Keratinocyte (primary cell): ENCODE results near the gene NUSAP1. TPM values are rescaled to one million over a fixed set of nuclear protein-coding genes. Genes with fewer than 3 reads are reported as not detected.

Experiments used
- DNase-seq: peaks from one replicate; pipeline ENCODE4 v3.0.0-alpha.2; 2011; ENCODE audit warnings: low read depth, missing footprints, low spot score
- FAIRE-seq: peaks from 2 replicates; lab custom pipeline; 2011; peaks lifted over from hg19 to GRCh38; lab: Jason Lieb, UNC
- H2AFZ ChIP-seq: 2 replicates; pipeline ENCODE4 v1.6.0; 2012; ENCODE audit warnings: low read length, control low read depth, inconsistent platforms; ENCODE audit not compliant: control insufficient read depth
- H3K27ac ChIP-seq: 2 replicates; pipeline ENCODE4 v1.5.1; 2011; ENCODE audit warnings: low read length; ENCODE audit not compliant: control insufficient read depth, insufficient read depth
- H3K27me3 ChIP-seq: 3 replicates; pipeline ENCODE4 v1.6.0; 2011; ENCODE audit warnings: low read length; ENCODE audit not compliant: control insufficient read depth, insufficient read depth; ENCODE audit errors: extremely low read depth
- H3K36me3 ChIP-seq, 2 experiments: 2 replicates in 1 of 2; 3 replicates in 1 of 2; pipeline ENCODE4 v1.5.1; 2011; ENCODE audit warnings: low read length in 2 of 2, mild to moderate bottlenecking in 1 of 2; ENCODE audit not compliant: control insufficient read depth in 2 of 2, insufficient read depth in 2 of 2; ENCODE audit errors: extremely low read depth in 1 of 2
- H3K4me1 ChIP-seq: 3 replicates; pipeline ENCODE4 v1.5.1; 2011; ENCODE audit warnings: low read length; ENCODE audit not compliant: control insufficient read depth, insufficient read depth; ENCODE audit errors: extremely low read depth
- H3K4me2 ChIP-seq: 3 replicates; pipeline ENCODE4 v1.6.0; 2011; ENCODE audit warnings: low read depth, low read length; ENCODE audit not compliant: control insufficient read depth, insufficient read depth; ENCODE audit errors: extremely low read depth
- H3K4me3 ChIP-seq, 3 experiments: fragments of 200-600 bp in 1 of 3; sonication (generic) in 1 of 3; 2 replicates in 2 of 3; 3 replicates in 1 of 3; pipeline ENCODE4 v1.5.1; 2011 to 2016; ENCODE audit warnings: low read length in 3 of 3, mild to moderate bottlenecking in 3 of 3, control low read depth in 2 of 3, inconsistent platforms in 1 of 3, low read depth in 1 of 3, mixed read lengths in 1 of 3, mixed run types in 1 of 3, moderate library complexity in 1 of 3; ENCODE audit not compliant: control insufficient read depth in 2 of 3, insufficient read depth in 2 of 3; ENCODE audit errors: extremely low read depth in 1 of 3
- H3K79me2 ChIP-seq: 2 replicates; pipeline ENCODE4 v1.6.0; 2012; ENCODE audit warnings: low read length; ENCODE audit not compliant: control insufficient read depth, insufficient read depth
- H3K9ac ChIP-seq: 3 replicates; pipeline ENCODE4 v1.6.0; 2011; ENCODE audit warnings: low read length; ENCODE audit not compliant: control insufficient read depth, insufficient read depth; ENCODE audit errors: extremely low read depth
- H3K9me1 ChIP-seq: 3 replicates; pipeline ENCODE4 v1.6.0; 2011; ENCODE audit warnings: low read length; ENCODE audit not compliant: control insufficient read depth, insufficient read depth; ENCODE audit errors: extremely low read depth
- H3K9me3 ChIP-seq: 2 replicates; pipeline ENCODE4 v1.5.1; 2012; ENCODE audit warnings: low read depth, low read length; ENCODE audit not compliant: control insufficient read depth
- H4K20me1 ChIP-seq: 3 replicates; pipeline ENCODE4 v1.6.0; 2011; ENCODE audit warnings: low read length; ENCODE audit not compliant: control insufficient read depth, insufficient read depth; ENCODE audit errors: extremely low read depth
- EZH2 ChIP-seq: IDR thresholded peaks from one replicate; pipeline ENCODE4 v1.6.1; 2012; ENCODE audit warnings: inconsistent platforms, mild to moderate bottlenecking, low read length, moderate library complexity
- dilution Hi-C: fragments of 300-500 bp; cut with MboI; formaldehyde crosslinking; loops from one replicate; pipeline ENCODE4 v1.7.0; 2020; ENCODE audit warnings: low sequenced_read_pairs; ENCODE audit not compliant: extremely low pct_ligation_motif_present
- polyA plus RNA-seq, 5 experiments: library from polyadenylated mRNA; depleted of rRNA in 3 of 5; stranded (reverse) in 3 of 5; stranded (forward) in 1 of 5; unstranded in 1 of 5; fragments of >200 nt; gene quantifications; 1 replicate in 1 of 5; 2 replicates in 3 of 5; 3 replicates in 1 of 5; pipeline versions ENCODE4 v1.2.1 to v1.2.3, GENCODE V29; 2011 to 2012; ENCODE audit warnings: missing spikeins in 2 of 5, low read depth in 1 of 5, low replicate concordance in 1 of 5
- TF ChIP-seq, protein P1 (sequence below), 3 experiments: IDR thresholded peaks in 1 of 3; conservative IDR thresholded peaks in 1 of 3; optimal IDR thresholded peaks in 1 of 3; 2 replicates in 2 of 3; 3 replicates in 1 of 3; pipeline versions ENCODE3 to v1.5.1; 2011; ENCODE audit warnings: low read length in 3 of 3, mild to moderate bottlenecking in 3 of 3, moderate library complexity in 2 of 3, control low read depth in 1 of 3, inconsistent platforms in 1 of 3; ENCODE audit not compliant: insufficient read depth in 2 of 3; ENCODE audit errors: extremely low read depth in 1 of 3

The NUSAP1 gene
- polyA plus RNA-seq, 1 donor (not counting 4 experiments of a cell fraction or from before 2014, with no cell fraction given): 39.5 TPM

DNA sequence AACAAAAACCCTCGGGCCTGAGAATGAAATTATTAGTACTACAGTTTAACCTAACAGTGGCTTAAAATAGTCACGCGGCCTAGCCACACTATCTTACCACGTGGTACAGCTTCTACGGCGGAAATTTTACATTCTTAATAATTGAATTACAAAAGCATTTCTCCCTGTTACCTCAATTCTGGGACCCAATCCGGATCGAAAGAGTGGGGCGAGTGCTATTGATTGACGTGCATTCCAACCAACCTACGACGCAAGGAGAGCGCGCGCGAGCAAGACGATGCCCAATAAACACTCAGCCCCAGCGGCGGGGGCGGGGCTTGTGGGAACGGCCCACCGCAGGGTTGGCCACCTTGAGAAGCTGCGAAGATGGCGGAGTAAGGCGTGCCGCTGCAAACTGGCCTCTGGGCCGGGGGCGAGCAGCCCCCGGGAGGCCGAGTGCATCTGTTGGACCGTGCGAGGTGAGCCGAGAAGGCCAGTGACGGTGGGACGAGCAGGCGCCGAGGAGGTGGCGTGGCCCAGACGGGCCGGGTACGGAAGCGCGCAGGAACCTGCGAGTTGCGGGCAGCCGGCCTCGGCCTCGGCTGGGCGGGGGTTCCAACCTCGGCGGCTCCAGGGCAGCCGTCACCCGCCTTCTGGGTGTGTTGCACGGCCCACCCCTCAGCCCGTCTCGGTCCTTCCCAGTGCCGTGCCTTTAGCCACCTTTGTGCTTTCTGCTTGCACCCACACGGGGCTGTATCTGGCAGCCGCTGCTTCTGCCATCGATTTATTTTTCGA, 48.8 kb upstream of the NUSAP1 start:
- dilution Hi-C loops: no loop called here
- peak overlapping the region; percentile 92 for H2AFZ ChIP-seq
- H3K4me1 ChIP-seq: peaks cover 15% of the 10 kb centered on the region
- H3K4me2 ChIP-seq: peak overlapping the region; percentile 79
- DNase-seq: peak; percentile 96
- TF ChIP-seq, protein P1, sequence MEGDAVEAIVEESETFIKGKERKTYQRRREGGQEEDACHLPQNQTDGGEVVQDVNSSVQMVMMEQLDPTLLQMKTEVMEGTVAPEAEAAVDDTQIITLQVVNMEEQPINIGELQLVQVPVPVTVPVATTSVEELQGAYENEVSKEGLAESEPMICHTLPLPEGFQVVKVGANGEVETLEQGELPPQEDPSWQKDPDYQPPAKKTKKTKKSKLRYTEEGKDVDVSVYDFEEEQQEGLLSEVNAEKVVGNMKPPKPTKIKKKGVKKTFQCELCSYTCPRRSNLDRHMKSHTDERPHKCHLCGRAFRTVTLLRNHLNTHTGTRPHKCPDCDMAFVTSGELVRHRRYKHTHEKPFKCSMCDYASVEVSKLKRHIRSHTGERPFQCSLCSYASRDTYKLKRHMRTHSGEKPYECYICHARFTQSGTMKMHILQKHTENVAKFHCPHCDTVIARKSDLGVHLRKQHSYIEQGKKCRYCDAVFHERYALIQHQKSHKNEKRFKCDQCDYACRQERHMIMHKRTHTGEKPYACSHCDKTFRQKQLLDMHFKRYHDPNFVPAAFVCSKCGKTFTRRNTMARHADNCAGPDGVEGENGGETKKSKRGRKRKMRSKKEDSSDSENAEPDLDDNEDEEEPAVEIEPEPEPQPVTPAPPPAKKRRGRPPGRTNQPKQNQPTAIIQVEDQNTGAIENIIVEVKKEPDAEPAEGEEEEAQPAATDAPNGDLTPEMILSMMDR (optimal IDR thresholded peaks at IDR 0.05 in 1 of 3, IDR thresholded peaks at IDR 0.05 in 1 of 3, conservative IDR thresholded peaks at IDR 0.05 in 1 of 3; ENCODE audit: extremely low read depth in 1 of 3, insufficient read depth in 2 of 3, low read length in 3 of 3): no peak
- TF ChIP-seq EZH2: no peak
- peaks cover 42% of the 10 kb centered on the region for H3K79me2 ChIP-seq
- peak overlapping the region; percentile 85 to 97 (median 89) for H3K4me3 ChIP-seq
- no peaks in the 10 kb centered on the region for H3K9me3 ChIP-seq
- no peaks in the 10 kb centered on the region for H3K27me3 ChIP-seq
- H3K9ac ChIP-seq: peak overlapping the region; percentile 90
- H3K9me1 ChIP-seq: no peaks in the 10 kb centered on the region
- no peaks in the 10 kb centered on the region for H4K20me1 ChIP-seq
- peaks cover 16 to 31% of the 10 kb centered on the region in 2 experiments for H3K36me3 ChIP-seq
- peak overlapping the region; percentile 82 for H3K27ac ChIP-seq
- FAIRE-seq: no peak

DNA sequence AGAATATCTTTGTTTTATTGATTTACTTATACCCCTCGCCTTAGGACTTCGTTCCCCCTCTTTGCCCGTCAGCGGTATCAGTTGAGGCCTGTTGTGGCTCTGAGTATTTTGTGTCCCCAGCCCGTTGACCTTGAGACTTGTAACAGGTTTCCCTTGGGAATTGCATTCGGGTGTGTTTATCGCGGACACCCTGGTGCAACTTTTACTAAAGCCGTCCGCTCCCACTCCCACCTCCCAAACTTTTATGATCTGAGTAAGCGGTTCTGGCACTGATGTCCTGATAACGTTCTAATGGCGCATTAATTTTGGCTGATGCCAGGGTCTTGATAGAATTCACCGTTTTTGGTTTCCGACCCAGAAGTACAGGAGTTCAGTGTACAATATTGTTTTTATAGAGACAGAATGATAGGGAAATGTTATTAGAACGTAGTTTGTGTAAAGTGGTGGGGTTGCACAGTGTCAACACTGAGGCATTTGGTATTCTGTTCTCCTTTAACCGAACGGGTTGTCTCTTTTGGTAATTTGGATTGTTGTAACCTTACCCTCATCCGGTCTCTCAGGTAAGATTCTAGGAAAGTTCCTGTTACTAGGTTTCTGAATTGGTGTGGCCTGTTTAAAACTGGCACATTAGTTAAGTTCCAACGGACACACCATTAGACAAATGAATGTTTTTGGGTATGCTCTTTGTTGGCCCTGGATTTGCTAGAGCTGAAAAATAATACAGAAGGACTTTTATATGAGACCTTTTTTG, 48.1 kb upstream of the NUSAP1 start:
- peaks cover 42% of the 10 kb centered on the region for H3K79me2 ChIP-seq
- H2AFZ ChIP-seq: peak overlapping the region; percentile 92
- peaks cover 15% of the 10 kb centered on the region for H3K4me1 ChIP-seq
- no peaks in the 10 kb centered on the region for H3K9me3 ChIP-seq
- no peaks in the 10 kb centered on the region for H3K9me1 ChIP-seq
- H4K20me1 ChIP-seq: no peaks in the 10 kb centered on the region
- peaks cover 11 to 33% of the 10 kb centered on the region in 2 experiments for H3K36me3 ChIP-seq
- no peak for FAIRE-seq
- H3K27me3 ChIP-seq: no peaks in the 10 kb centered on the region
- peak overlapping the region; percentile 79 for H3K4me2 ChIP-seq
- peak overlapping the region; percentile 90 for H3K9ac ChIP-seq
- dilution Hi-C loops: no loop called here
- TF ChIP-seq, protein P1 (optimal IDR thresholded peaks at IDR 0.05 in 1 of 3, IDR thresholded peaks at IDR 0.05 in 1 of 3, conservative IDR thresholded peaks at IDR 0.05 in 1 of 3; ENCODE audit: extremely low read depth in 1 of 3, insufficient read depth in 2 of 3, low read length in 3 of 3): no peak
- no peak for TF ChIP-seq EZH2
- no peak for DNase-seq
- peak overlapping the region; percentile 85 to 97 (median 89) for H3K4me3 ChIP-seq
- H3K27ac ChIP-seq: peak overlapping the region; percentile 82
